Kidney epithelial cell (primary cell): Measurements from ENCODE around the gene ETS2. TPM values are rescaled to one million over a fixed set of nuclear protein-coding genes. Genes with fewer than 3 reads are reported as not detected.

Source experiments
- DNase-seq: peaks from one replicate; pipeline ENCODE4 v3.0.0-alpha.2; 2010; ENCODE audit warnings: low read depth
- H3K27me3 ChIP-seq: 2 replicates; pipeline ENCODE4 v1.6.0; 2011; ENCODE audit warnings: low read length; ENCODE audit not compliant: control insufficient read depth, insufficient read depth
- H3K36me3 ChIP-seq: 2 replicates; pipeline ENCODE4 v1.5.1; 2011; ENCODE audit warnings: low read length; ENCODE audit not compliant: control insufficient read depth, insufficient read depth
- H3K4me3 ChIP-seq: 2 replicates; pipeline ENCODE4 v1.5.1; 2011; ENCODE audit warnings: low read depth, mild to moderate bottlenecking, control low read depth, low read length
- total RNA-seq: library from RNA; depleted of rRNA; stranded (reverse); fragments of >200 nt; gene quantifications from 2 replicates; pipeline ENCODE4 v1.2.3, GENCODE V29; 2015
- TF ChIP-seq, protein P1 (sequence below): IDR thresholded peaks from 2 replicates; pipeline ENCODE4 v1.5.1; 2011; ENCODE audit warnings: mild to moderate bottlenecking, moderate library complexity, low read length, control low read depth, inconsistent platforms; ENCODE audit not compliant: insufficient read depth, poor library complexity, severe bottlenecking

ETS2 gene
- total RNA-seq, 1 donor from 2014 or later = 41.2 TPM

DNA sequence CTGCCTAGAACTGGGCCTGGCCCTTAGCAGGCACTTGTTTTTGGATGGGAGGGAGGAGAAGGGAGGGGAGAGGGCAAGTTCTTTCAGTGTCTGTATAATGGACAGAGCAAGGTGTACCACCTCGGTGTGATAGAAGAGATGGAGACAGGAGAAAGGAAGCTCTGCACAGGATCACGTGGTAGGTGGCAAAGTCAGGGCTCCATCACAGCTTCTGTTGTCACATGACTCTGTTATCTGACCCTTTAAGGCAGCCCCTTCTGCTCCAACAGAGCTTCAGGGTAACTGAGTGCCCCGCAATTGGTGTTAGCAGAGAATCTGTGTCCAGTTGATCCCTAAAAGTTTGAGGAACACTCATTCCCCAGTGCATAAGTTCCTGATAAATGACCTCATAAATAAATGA, 16.5 kb upstream of the ETS2 start:
- DNase-seq = no peak
- TF ChIP-seq, protein P1, sequence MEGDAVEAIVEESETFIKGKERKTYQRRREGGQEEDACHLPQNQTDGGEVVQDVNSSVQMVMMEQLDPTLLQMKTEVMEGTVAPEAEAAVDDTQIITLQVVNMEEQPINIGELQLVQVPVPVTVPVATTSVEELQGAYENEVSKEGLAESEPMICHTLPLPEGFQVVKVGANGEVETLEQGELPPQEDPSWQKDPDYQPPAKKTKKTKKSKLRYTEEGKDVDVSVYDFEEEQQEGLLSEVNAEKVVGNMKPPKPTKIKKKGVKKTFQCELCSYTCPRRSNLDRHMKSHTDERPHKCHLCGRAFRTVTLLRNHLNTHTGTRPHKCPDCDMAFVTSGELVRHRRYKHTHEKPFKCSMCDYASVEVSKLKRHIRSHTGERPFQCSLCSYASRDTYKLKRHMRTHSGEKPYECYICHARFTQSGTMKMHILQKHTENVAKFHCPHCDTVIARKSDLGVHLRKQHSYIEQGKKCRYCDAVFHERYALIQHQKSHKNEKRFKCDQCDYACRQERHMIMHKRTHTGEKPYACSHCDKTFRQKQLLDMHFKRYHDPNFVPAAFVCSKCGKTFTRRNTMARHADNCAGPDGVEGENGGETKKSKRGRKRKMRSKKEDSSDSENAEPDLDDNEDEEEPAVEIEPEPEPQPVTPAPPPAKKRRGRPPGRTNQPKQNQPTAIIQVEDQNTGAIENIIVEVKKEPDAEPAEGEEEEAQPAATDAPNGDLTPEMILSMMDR = no peak

DNA sequence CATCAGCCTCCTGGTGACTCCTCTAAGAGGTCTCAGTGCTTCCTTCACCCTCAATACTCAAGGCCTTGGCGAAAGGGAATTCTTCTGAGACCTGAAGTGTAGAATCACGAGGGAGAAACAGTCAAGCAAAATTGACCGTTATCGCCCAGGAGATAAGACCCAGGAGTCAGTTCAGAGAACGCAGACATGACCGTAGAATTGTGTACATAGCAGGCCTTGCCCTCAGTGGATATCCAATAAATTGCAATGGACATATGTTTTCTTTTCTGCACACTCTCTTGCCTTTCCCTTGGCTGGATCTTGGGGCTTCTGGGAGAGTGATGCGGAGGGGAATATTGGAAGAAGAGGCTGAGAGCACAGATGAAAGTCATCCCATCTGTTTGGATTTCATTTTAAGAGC, 15.7 kb upstream of the ETS2 start:
- Histone ChIP-seq H3K27me3 (no peaks in the 10 kb centered on the region), H3K4me3 (no peak overlapping the region), H3K36me3 (no peaks in the 10 kb centered on the region)
- DNase-seq = no peak
- TF ChIP-seq, protein P1 = no peak

More for the DNA sequence above, 16.5 kb upstream of the ETS2 start:
- no peaks in the 10 kb centered on the region for H3K36me3 ChIP-seq
- H3K27me3 ChIP-seq = no peaks in the 10 kb centered on the region
- no peak overlapping the region for H3K4me3 ChIP-seq

- H3K36me3 ChIP-seq = no peaks in the 10 kb centered on the region
- DNase-seq = no peak
- TF ChIP-seq, protein P1 = no peak
- no peaks in the 10 kb centered on the region for H3K27me3 ChIP-seq
- no peak overlapping the region for H3K4me3 ChIP-seq
Measured at GRCh38 chr21:38790961-38791360, 14.8 kb upstream of the ETS2 start.

DNA sequence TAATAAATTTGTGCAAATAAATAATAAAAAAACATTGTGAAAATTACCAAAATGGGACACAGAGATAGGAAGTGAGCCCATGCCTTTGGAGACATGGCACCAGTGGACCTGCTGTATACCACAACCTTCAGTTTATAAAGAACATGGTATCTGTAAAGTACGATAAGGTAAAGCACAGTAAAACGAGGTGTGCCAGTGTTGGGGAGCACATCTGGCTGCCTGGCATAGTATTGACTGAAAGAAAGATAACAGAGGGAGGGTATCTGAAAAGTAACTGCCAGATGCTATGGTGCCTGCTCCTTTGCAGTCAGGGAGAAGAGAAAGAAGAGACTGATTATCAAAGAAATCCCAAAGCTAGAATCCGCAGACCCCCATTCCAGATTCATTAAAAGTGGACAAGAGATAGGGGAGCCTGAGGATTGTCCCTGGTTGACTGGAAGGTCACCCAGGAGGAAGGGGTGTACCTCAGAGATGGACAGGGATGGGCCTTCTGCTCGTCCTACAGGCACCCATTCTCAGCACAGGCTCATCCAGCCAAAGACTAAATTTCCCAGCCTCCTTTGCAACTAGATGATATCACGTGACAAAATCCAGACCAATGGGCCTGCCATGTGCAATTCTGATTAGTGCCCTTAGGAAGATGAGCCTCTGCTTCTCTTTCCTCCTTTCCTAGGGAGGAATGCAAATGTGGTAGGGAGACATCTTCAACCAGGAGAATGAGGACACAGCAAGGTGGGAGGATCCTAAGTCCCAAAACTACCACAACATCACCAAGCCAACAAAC, 12.9 kb upstream of the ETS2 start:
- Histone ChIP-seq H3K36me3 (no peaks in the 10 kb centered on the region), H3K27me3 (no peaks in the 10 kb centered on the region), H3K4me3 (no peak overlapping the region)
- DNase-seq = no peak
- TF ChIP-seq, protein P1 = no peak

GRCh38 chr21:38793926-38794713, 11.6 kb upstream of the ETS2 start:
- DNase-seq = no peak
- Histone ChIP-seq H3K4me3 (no peak overlapping the region), H3K27me3 (no peaks in the 10 kb centered on the region), H3K36me3 (no peaks in the 10 kb centered on the region)
- TF ChIP-seq, protein P1 = no peak
